IMR-90 (cell line): ENCODE results near the gene KIAA1328. TPM values are rescaled to one million over a fixed set of nuclear protein-coding genes. Genes with fewer than 3 reads are reported as not detected.

Source experiments
- ATAC-seq: fragments of 200-7000 bp; cut with Tn5 transposase; 2 replicates; pipeline ENCODE4 v1.9.1; 2020; ENCODE audit warnings: low read depth, mild to moderate bottlenecking, moderate library complexity
- BruUV-seq: library from RNA; stranded (reverse); fragments of 400-500 nt; replicated peaks from 2 replicates; lab custom pipeline; 2021; lab: Mats Ljungman, UMichigan
- CTCF ChIA-PET: fragments of 300-600 bp; formaldehyde crosslinking; extraction: SDS; loops from one replicate; lab custom pipeline; 2021; ENCODE audit warnings: antibody characterized with exemption; lab: Yijun Ruan, JAX
- POLR2A ChIA-PET: fragments of 300-600 bp; sonication (Branson Sonifier 250); formaldehyde crosslinking; loops from one replicate; lab custom pipeline; 2022; ENCODE audit warnings: antibody characterized with exemption; ENCODE audit not compliant: unreplicated experiment; lab: Charles Lee
- DNase-seq: peaks from one replicate; pipeline ENCODE4 v3.0.0; 2013
- H2AFZ ChIP-seq: replicated peaks from 2 replicates; pipeline ENCODE3; 2013; ENCODE audit warnings: low read length, mild to moderate bottlenecking; ENCODE audit not compliant: poor library complexity
- H2AK5ac ChIP-seq: 2 replicates; pipeline ENCODE4 v1.6.1; 2013; ENCODE audit warnings: low read depth, low read length, inconsistent platforms
- H2AK9ac ChIP-seq: replicated peaks from 2 replicates; pipeline ENCODE3; 2013; ENCODE audit warnings: mild to moderate bottlenecking, low read depth, low read length, moderate library complexity; ENCODE audit not compliant: poor library complexity
- H2BK120ac ChIP-seq: 2 replicates; pipeline ENCODE4 v1.6.1; 2013; ENCODE audit warnings: low read depth, low read length, inconsistent platforms
- H2BK15ac ChIP-seq: 3 replicates; pipeline ENCODE4 v1.6.1; 2013; ENCODE audit warnings: low read depth, low read length, inconsistent platforms
- H2BK20ac ChIP-seq: 2 replicates; pipeline ENCODE4 v1.6.1; 2013; ENCODE audit warnings: low read depth, mild to moderate bottlenecking, inconsistent platforms, low read length, moderate library complexity
- H2BK5ac ChIP-seq: 2 replicates; pipeline ENCODE4 v1.6.1; 2013; ENCODE audit warnings: mild to moderate bottlenecking, low read depth, low read length, inconsistent platforms; ENCODE audit not compliant: poor library complexity, severe bottlenecking
- H3K14ac ChIP-seq: replicated peaks from 2 replicates; pipeline ENCODE4 v1.6.1; 2013; ENCODE audit warnings: low read depth, low read length, inconsistent platforms
- H3K18ac ChIP-seq: 2 replicates; pipeline ENCODE4 v1.6.1; 2013; ENCODE audit warnings: low read depth, low read length, control low read depth
- H3K23ac ChIP-seq: 2 replicates; pipeline ENCODE4 v1.6.1; 2013; ENCODE audit warnings: low read depth, low read length, inconsistent platforms
- H3K27ac ChIP-seq: 2 replicates; pipeline ENCODE4 v1.5.1; 2013; ENCODE audit warnings: mild to moderate bottlenecking, control low read depth, low read length; ENCODE audit not compliant: insufficient read depth
- H3K27me3 ChIP-seq: 2 replicates; pipeline ENCODE4 v1.6.1; 2013; ENCODE audit warnings: low read length; ENCODE audit not compliant: control insufficient read depth, insufficient read depth
- H3K36me3 ChIP-seq: 2 replicates; pipeline ENCODE4 v1.6.1; 2013; ENCODE audit warnings: low read length, mixed read lengths; ENCODE audit not compliant: control insufficient read depth, insufficient read depth
- H3K4ac ChIP-seq: 2 replicates; pipeline ENCODE4 v1.6.1; 2013; ENCODE audit warnings: low read depth, low read length, inconsistent platforms
- H3K4me1 ChIP-seq: 2 replicates; pipeline ENCODE4 v1.6.1; 2013; ENCODE audit warnings: low read length, mixed read lengths; ENCODE audit not compliant: control insufficient read depth, insufficient read depth
- H3K4me2 ChIP-seq: 2 replicates; pipeline ENCODE4 v1.6.1; 2013; ENCODE audit warnings: low read depth, mild to moderate bottlenecking, control low read depth, low read length, moderate library complexity
- H3K4me3 ChIP-seq: 2 replicates; pipeline ENCODE4 v1.5.1; 2013; ENCODE audit warnings: low read depth, mild to moderate bottlenecking, control low read depth, low read length, moderate library complexity; ENCODE audit not compliant: insufficient read depth
- H3K56ac ChIP-seq: 2 replicates; pipeline ENCODE4 v1.6.1; 2013; ENCODE audit warnings: low read length, inconsistent platforms; ENCODE audit not compliant: insufficient read depth; ENCODE audit errors: extremely low read depth
- H3K79me1 ChIP-seq, 2 experiments: 2 replicates each; pipeline ENCODE4 v1.6.1; 2013; ENCODE audit warnings: low read length in 2 of 2, inconsistent platforms in 1 of 2, low read depth in 1 of 2
- H3K9ac ChIP-seq: 2 replicates; pipeline ENCODE4 v1.6.1; 2013; ENCODE audit warnings: low read depth, low read length, control low read depth
- H3K9me1 ChIP-seq: 2 replicates; pipeline ENCODE4 v1.6.1; 2013; ENCODE audit warnings: low read length, inconsistent platforms; ENCODE audit not compliant: insufficient read depth
- H3K9me3 ChIP-seq: 2 replicates; pipeline ENCODE4 v1.6.1; 2013; ENCODE audit warnings: low read length; ENCODE audit not compliant: control insufficient read depth, insufficient read depth
- H4K20me1 ChIP-seq: 2 replicates; pipeline ENCODE4 v1.6.1; 2013; ENCODE audit warnings: low read length, inconsistent platforms; ENCODE audit not compliant: insufficient read depth
- H4K5ac ChIP-seq: 2 replicates; pipeline ENCODE4 v1.6.1; 2013; ENCODE audit warnings: mild to moderate bottlenecking, low read depth, low read length, control low read depth
- H4K8ac ChIP-seq, 2 experiments: 2 replicates each; pipeline ENCODE4 v1.6.1; 2013; ENCODE audit warnings: low read depth in 2 of 2, low read length in 2 of 2, control low read depth in 1 of 2, inconsistent platforms in 1 of 2
- H4K91ac ChIP-seq: 2 replicates; pipeline ENCODE4 v1.6.1; 2013; ENCODE audit warnings: low read depth, low read length, inconsistent platforms; ENCODE audit not compliant: insufficient read depth
- BHLHE40 ChIP-seq: fragments of 150-350 bp; IDR thresholded peaks from 2 replicates; pipeline ENCODE4 v1.6.1; 2016; ENCODE audit warnings: mild to moderate bottlenecking, low read depth, low read length
- CEBPB ChIP-seq: IDR thresholded peaks from 2 replicates; pipeline ENCODE4 v1.6.1; 2012; ENCODE audit warnings: low read depth, low read length, improper control_type of control experiment
- CHD1 ChIP-seq: IDR thresholded peaks from 2 replicates; pipeline ENCODE4 v1.6.1; 2012; ENCODE audit warnings: low read depth, low read length, improper control_type of control experiment
- CTCF ChIP-seq: conservative IDR thresholded peaks from 2 replicates; pipeline ENCODE4 v1.5.1; 2012; ENCODE audit warnings: mild to moderate bottlenecking, low read depth, low read length, improper control_type of control experiment
- FOS ChIP-seq: fragments of 150-350 bp; IDR thresholded peaks from 2 replicates; pipeline ENCODE4 v1.6.1; 2016; ENCODE audit warnings: low read depth, low read length
- MAFK ChIP-seq: IDR thresholded peaks from 2 replicates; pipeline ENCODE4 v1.6.1; 2012; ENCODE audit warnings: low read depth, low read length, improper control_type of control experiment
- MAZ ChIP-seq: IDR thresholded peaks from 2 replicates; pipeline ENCODE4 v1.6.1; 2012; ENCODE audit warnings: low read depth, mild to moderate bottlenecking, low read length, improper control_type of control experiment, moderate library complexity, borderline replicate concordance
- MXI1 ChIP-seq: IDR thresholded peaks from 2 replicates; pipeline ENCODE4 v1.6.1; 2012; ENCODE audit warnings: low read depth, mild to moderate bottlenecking, low read length, moderate library complexity, borderline replicate concordance
- NFE2L2 ChIP-seq: fragments of 150-350 bp; IDR thresholded peaks from 2 replicates; pipeline ENCODE4 v1.6.1; 2016; ENCODE audit warnings: low read depth, mild to moderate bottlenecking, low read length
- POLR2A ChIP-seq: IDR thresholded peaks from 2 replicates; pipeline ENCODE4 v1.6.1; 2012; ENCODE audit warnings: mild to moderate bottlenecking, low read depth, low read length
- RAD21 ChIP-seq: IDR thresholded peaks from 2 replicates; pipeline ENCODE4 v1.6.1; 2012; ENCODE audit warnings: low read length, improper control_type of control experiment
- RCOR1 ChIP-seq: IDR thresholded peaks from 2 replicates; pipeline ENCODE4 v1.6.1; 2012; ENCODE audit warnings: mild to moderate bottlenecking, low read length, improper control_type of control experiment; ENCODE audit not compliant: insufficient replicate concordance
- RFX5 ChIP-seq: IDR thresholded peaks from 2 replicates; pipeline ENCODE4 v1.8.0; 2012; ENCODE audit warnings: low read depth, mild to moderate bottlenecking, low read length, moderate library complexity
- SMC3 ChIP-seq: fragments of 150-350 bp; IDR thresholded peaks from 2 replicates; pipeline ENCODE4 v1.6.1; 2016; ENCODE audit warnings: low read depth, mild to moderate bottlenecking, antibody characterized with exemption, low read length, moderate library complexity
- WGBS, 2 experiments: methylation state at CpG; one replicate each; pipeline versions ENCODE4 v1.1.5 to v1.1.7; 2013; ENCODE audit warnings: missing lambda C conversion rate in 2 of 2; ENCODE audit not compliant: insufficient read length in 1 of 2; ENCODE audit errors: extremely low coverage in 2 of 2; 5-methylcytosine and 5-hydroxymethylcytosine counted together
- dilution Hi-C: fragments of 300-500 bp; cut with HindIII; formaldehyde crosslinking; loops from one replicate; pipeline ENCODE4 v1.14.3; 2018; ENCODE audit warnings: low sequenced_read_pairs; ENCODE audit not compliant: unreplicated experiment
- in situ Hi-C: fragments of 300-500 bp; cut with MboI; formaldehyde crosslinking; loops from 3 replicates; pipeline ENCODE4 v1.14.3; 2019; ENCODE audit warnings: low sequenced_read_pairs, inconsistent platforms, mixed read lengths
- intact Hi-C: fragments of 100-400 bp; cut with micrococcal nuclease; formaldehyde crosslinking; loops from 2 replicates; pipeline ENCODE4 v1.10.0; 2022
- polyA plus RNA-seq, 3 experiments: library from polyadenylated mRNA; depleted of rRNA; stranded (reverse); fragments of >200 nt; gene quantifications; 2 replicates each; pipeline ENCODE4 v1.2.3, GENCODE V29; 2012; ENCODE audit warnings: low replicate concordance in 1 of 3
- total RNA-seq: library from RNA; depleted of rRNA; stranded (reverse); fragments of >200 nt; gene quantifications from 2 replicates; pipeline ENCODE4 v1.2.3, GENCODE V29; 2012
- TF ChIP-seq, protein P1 (sequence below): fragments of 150-350 bp; IDR thresholded peaks from 2 replicates; pipeline ENCODE4 v1.6.1; 2017; ENCODE audit warnings: mild to moderate bottlenecking, antibody characterized with exemption, low read length, low read depth
- TF ChIP-seq, protein P2 (sequence below): fragments of 150-350 bp; IDR thresholded peaks from 2 replicates; pipeline ENCODE4 v1.6.1; 2016; ENCODE audit warnings: low read depth, mild to moderate bottlenecking, low read length, moderate library complexity, borderline replicate concordance

KIAA1328 gene
- total and polyA plus RNA-seq, 2 of the 4 experiments (the other 2 are of a cell fraction) = 2.4 to 7.0 TPM

- Histone ChIP-seq H2AK9ac (no peak overlapping the region), H2BK20ac (no peak overlapping the region), H3K56ac (no peak overlapping the region), H4K5ac (no peak overlapping the region), H3K9me1 (no peaks in the 10 kb centered on the region), H3K14ac (no peak overlapping the region), H2AK5ac (no peak overlapping the region), H2AFZ (no peak overlapping the region), H3K4me1 (no peaks in the 10 kb centered on the region), H3K79me1 (no peaks in the 10 kb centered on the region), H3K23ac (no peak overlapping the region), H2BK5ac (no peak overlapping the region), H4K8ac (no peak overlapping the region), H4K91ac (no peak overlapping the region), H4K20me1 (no peaks in the 10 kb centered on the region), H3K4me3 (no peak overlapping the region), H2BK15ac (no peak overlapping the region), H3K36me3 (no peaks in the 10 kb centered on the region), H3K9ac (no peak overlapping the region), H3K9me3 (no peaks in the 10 kb centered on the region), H3K4ac (no peak overlapping the region), H3K4me2 (no peak overlapping the region), H3K27ac (no peak overlapping the region), H2BK120ac (no peak overlapping the region), H3K18ac (no peak overlapping the region), H3K27me3 (peaks cover 19% of the 10 kb centered on the region)
- DNase-seq (no peak), ATAC-seq (no peak)
- POLR2A ChIA-PET = no interaction called here
- dilution Hi-C loops = no loop called here
- WGBS, 2 experiments = 78% methylated on average over 3 of the region's 7 CpGs; no CpG with 5 or more reads in 1 of the 2 experiments
- intact Hi-C loops = no loop called here
- TF ChIP-seq CHD1 (no peak), MAFK (no peak), CTCF (no peak), RAD21 (no peak), MXI1 (no peak), RCOR1 (no peak), SMC3 (no peak), NFE2L2 (no peak), FOS (no peak), POLR2A (no peak), MAZ (no peak), BHLHE40 (no peak), CEBPB (no peak), RFX5 (no peak)
- TF ChIP-seq, protein P1, sequence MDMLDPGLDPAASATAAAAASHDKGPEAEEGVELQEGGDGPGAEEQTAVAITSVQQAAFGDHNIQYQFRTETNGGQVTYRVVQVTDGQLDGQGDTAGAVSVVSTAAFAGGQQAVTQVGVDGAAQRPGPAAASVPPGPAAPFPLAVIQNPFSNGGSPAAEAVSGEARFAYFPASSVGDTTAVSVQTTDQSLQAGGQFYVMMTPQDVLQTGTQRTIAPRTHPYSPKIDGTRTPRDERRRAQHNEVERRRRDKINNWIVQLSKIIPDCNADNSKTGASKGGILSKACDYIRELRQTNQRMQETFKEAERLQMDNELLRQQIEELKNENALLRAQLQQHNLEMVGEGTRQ = no peak
- TF ChIP-seq, protein P2, sequence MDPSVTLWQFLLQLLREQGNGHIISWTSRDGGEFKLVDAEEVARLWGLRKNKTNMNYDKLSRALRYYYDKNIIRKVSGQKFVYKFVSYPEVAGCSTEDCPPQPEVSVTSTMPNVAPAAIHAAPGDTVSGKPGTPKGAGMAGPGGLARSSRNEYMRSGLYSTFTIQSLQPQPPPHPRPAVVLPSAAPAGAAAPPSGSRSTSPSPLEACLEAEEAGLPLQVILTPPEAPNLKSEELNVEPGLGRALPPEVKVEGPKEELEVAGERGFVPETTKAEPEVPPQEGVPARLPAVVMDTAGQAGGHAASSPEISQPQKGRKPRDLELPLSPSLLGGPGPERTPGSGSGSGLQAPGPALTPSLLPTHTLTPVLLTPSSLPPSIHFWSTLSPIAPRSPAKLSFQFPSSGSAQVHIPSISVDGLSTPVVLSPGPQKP = no peak
- CTCF ChIA-PET = no interaction called here
- in situ Hi-C loops = no loop called here
- no TSS peak for BruUV-seq
Observed at GRCh38 chr18:37270666-37271052, 441.7 kb downstream of the KIAA1328 start.
